Peyer's patch (tissue), 4 donors: ENCODE measurements around the gene FAM131A. TPM values are rescaled to one million over a fixed set of nuclear protein-coding genes. Genes with fewer than 3 reads are reported as not detected.

Experiments
- DNase-seq, 3 donors: peaks; one replicate each; pipeline ENCODE4 v3.0.0-alpha.2; 2017 to 2019
- H3K27ac ChIP-seq, 4 donors: fragments of 200-600 bp; sonication (generic); one replicate each; pipeline ENCODE4 v1.5.1; 2016 to 2019
- H3K27me3 ChIP-seq, 2 donors: fragments of 200-600 bp; sonication (generic); one replicate each; pipeline ENCODE4 v1.5.1; 2019
- H3K36me3 ChIP-seq, 3 donors: fragments of 200-600 bp; sonication (generic); one replicate each; pipeline ENCODE4 v1.5.1; 2016 to 2019
- H3K4me1 ChIP-seq, 4 donors: fragments of 200-600 bp; sonication (generic); one replicate each; pipeline ENCODE4 v1.5.1; 2016 to 2019
- H3K4me3 ChIP-seq, 4 donors: fragments of 200-600 bp; sonication (generic); 1 replicate in 3 of 4; 2 replicates in 1 of 4; pipeline ENCODE4 v1.5.1; 2016 to 2019; ENCODE audit warnings: mild to moderate bottlenecking in 1 of 4
- H3K9me3 ChIP-seq, 4 donors: fragments of 200-600 bp; sonication (generic); one replicate each; pipeline ENCODE4 v1.5.1; 2016 to 2019; ENCODE audit warnings: mild to moderate bottlenecking in 1 of 4
- CTCF ChIP-seq, 6 experiments: fragments of 450-650 bp in 4 of 6; fragments of 200-600 bp in 2 of 6; sonication (generic) in 1 of 6; IDR thresholded peaks; one replicate each; pipeline ENCODE4 v1.5.1; 2017 to 2019; ENCODE audit warnings: antibody characterized with exemption in 6 of 6, mild to moderate bottlenecking in 3 of 6, moderate library complexity in 1 of 6
- POLR2A ChIP-seq, 2 donors: fragments of 450-650 bp; IDR thresholded peaks; one replicate each; pipeline ENCODE4 v1.5.1; 2017; ENCODE audit warnings: antibody characterized with exemption in 2 of 2, mild to moderate bottlenecking in 2 of 2, moderate library complexity in 2 of 2
- total RNA-seq, 4 donors: library from RNA; depleted of rRNA; stranded (reverse); fragments of >200 nt; gene quantifications; one replicate each; pipeline ENCODE4 v1.1.0, GENCODE V29; 2016

The FAM131A gene
- total RNA-seq, 4 donors from 2014 or later = 5.8 to 47.9 (median 19.6) TPM

- Histone ChIP-seq H3K4me1 (peaks cover 0 to 24% (median 0%) of the 10 kb centered on the region in 4 donors), H3K9me3 (no peaks in the 10 kb centered on the region), H3K27me3 (no peaks in the 10 kb centered on the region), H3K36me3 (peaks cover 0 to 23% (median 0%) of the 10 kb centered on the region in 3 donors), H3K4me3 (peak overlapping the region in 1 of 4 donors; percentile 40), H3K27ac (no peak overlapping the region)
- DNase-seq = no peak
- TF ChIP-seq POLR2A (IDR thresholded peaks at IDR 0.05) (no peak), CTCF (IDR thresholded peaks at IDR 0.05) (no peak)
Measured at GRCh38 chr3:184353546-184353941, 16.1 kb downstream of the FAM131A start.

DNA sequence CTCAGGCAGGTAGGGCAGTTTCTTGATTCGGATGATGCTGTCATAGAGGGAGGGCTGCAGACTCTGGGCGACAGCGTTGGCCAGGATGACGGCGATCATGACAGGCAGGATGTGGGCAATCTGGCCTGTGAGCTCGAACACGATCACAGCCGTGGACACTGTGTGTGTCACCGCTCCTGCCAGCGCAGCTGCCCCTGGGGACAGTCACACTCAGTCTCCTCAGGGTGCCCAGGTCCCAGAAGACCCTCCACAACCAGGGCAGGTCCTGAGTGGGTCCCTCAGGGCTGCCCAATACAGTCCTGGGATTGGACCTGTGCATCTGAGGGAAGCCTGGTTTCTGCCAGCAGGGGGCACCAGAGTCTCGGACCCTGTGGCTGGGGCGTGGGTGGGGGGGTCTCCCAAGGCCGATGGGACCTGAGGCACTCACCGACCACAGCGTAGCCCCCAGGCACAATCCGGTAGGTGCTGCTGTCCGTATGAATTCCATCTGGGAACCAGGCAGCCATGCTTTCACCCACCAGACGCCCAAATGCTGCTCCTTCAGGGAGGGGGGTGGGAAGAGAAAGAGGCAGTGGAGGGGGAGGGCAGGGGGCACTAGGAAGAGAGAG lies 16.8 kb downstream of the FAM131A start:
- Histone ChIP-seq H3K4me1 (peaks cover 0 to 24% (median 0%) of the 10 kb centered on the region in 4 donors), H3K27me3 (no peaks in the 10 kb centered on the region), H3K4me3 (no peak overlapping the region), H3K36me3 (peaks cover 0 to 23% (median 0%) of the 10 kb centered on the region in 3 donors), H3K9me3 (no peaks in the 10 kb centered on the region), H3K27ac (peak overlapping the region in 1 of 4 donors; percentile 5)
- peak; percentile 20 to 80 (median 66) for TF ChIP-seq CTCF (IDR thresholded peaks at IDR 0.05)
- no peak for TF ChIP-seq POLR2A (IDR thresholded peaks at IDR 0.05)
- peak in 2 of 3 donors; percentile 64 to 82 for DNase-seq

- Histone ChIP-seq H3K27ac (no peak overlapping the region), H3K9me3 (no peaks in the 10 kb centered on the region), H3K4me1 (peaks cover 0 to 24% (median 0%) of the 10 kb centered on the region in 4 donors), H3K27me3 (no peaks in the 10 kb centered on the region), H3K4me3 (no peak overlapping the region), H3K36me3 (peaks cover 0 to 23% (median 0%) of the 10 kb centered on the region in 3 donors)
- TF ChIP-seq POLR2A (IDR thresholded peaks at IDR 0.05) (no peak), CTCF (IDR thresholded peaks at IDR 0.05) (no peak)
- DNase-seq = peak in 1 of 3 donors; percentile 46
Measured at GRCh38 chr3:184354754-184355153, 17.4 kb downstream of the FAM131A start.

- no peak overlapping the region for H3K4me3 ChIP-seq
- TF ChIP-seq POLR2A (IDR thresholded peaks at IDR 0.05) = no peak
- no peak for TF ChIP-seq CTCF (IDR thresholded peaks at IDR 0.05)
- no peaks in the 10 kb centered on the region for H3K27me3 ChIP-seq
- peaks cover 0 to 21% (median 0%) of the 10 kb centered on the region in 3 donors for H3K36me3 ChIP-seq
- peaks cover 0 to 25% (median 0%) of the 10 kb centered on the region in 4 donors for H3K4me1 ChIP-seq
- no peak overlapping the region for H3K27ac ChIP-seq
- peak in 1 of 3 donors; percentile 47 for DNase-seq
- no peaks in the 10 kb centered on the region for H3K9me3 ChIP-seq
Measured at GRCh38 chr3:184355261-184356040, 18.1 kb downstream of the FAM131A start.

DNA sequence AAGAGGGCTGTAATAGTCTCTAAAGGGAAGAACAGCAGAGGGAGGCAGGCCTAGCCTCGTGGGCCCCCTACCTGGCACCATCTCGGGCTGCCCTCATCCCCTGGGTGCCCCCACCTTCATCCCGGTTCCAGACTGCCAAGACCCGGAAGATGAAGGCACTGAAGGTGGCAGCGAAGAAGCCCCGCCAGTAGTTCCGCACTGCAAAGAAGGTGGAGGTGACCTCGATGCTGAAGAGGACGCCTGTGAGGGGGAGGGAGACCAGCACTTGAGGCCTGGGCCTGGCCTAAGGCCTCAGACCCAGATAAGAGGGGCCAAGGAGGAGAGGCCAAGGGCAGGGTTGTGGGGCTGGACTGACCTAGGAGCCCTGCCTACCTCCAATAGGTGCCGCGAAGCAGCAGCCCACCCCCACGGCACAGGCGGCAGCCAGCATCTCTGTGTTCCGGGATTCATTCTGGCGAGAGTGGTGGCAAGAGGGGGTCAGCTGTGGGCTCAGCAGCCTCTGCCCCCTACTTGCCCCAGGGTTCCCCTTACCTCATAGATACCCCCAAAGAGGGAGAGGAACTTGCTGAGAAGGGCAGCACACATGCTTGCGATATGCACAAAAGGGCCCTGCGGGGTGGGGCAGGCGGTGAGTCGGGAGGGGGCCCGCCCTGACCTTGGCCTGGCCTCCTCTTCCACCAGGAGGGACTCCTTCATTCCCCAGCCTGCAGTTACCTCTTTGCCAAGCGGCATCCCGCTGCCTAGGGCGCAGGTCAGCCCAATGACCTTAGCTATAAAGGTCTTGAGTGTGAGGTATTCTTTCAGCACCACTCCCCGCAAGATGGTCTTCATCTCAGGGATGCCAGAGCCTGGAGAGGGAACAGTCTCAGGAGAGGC lies 20.1 kb downstream of the FAM131A start:
- Histone ChIP-seq H3K4me1 (peaks cover 0 to 21% (median 3%) of the 10 kb centered on the region in 4 donors), H3K36me3 (peaks cover 0 to 15% (median 0%) of the 10 kb centered on the region in 3 donors), H3K9me3 (no peaks in the 10 kb centered on the region), H3K4me3 (no peak overlapping the region), H3K27ac (no peak overlapping the region), H3K27me3 (no peaks in the 10 kb centered on the region)
- DNase-seq = no peak
- TF ChIP-seq POLR2A (IDR thresholded peaks at IDR 0.05) (no peak), CTCF (IDR thresholded peaks at IDR 0.05) (no peak)
